Transverse colon (tissue), 4 donors: Measurements from ENCODE around the gene JARID2. TPM values are rescaled to one million over a fixed set of nuclear protein-coding genes. Genes with fewer than 3 reads are reported as not detected.

Experiments used
- DNase-seq: peaks from one replicate; pipeline ENCODE4 v3.0.0-alpha.2; 2019
- H3K27ac ChIP-seq, 4 donors: fragments of 200-600 bp; sonication (generic); 2 replicates each; pipeline ENCODE4 v1.5.1; 2016 to 2018; ENCODE audit warnings: inconsistent platforms in 4 of 4
- H3K27me3 ChIP-seq: fragments of 200-600 bp; sonication (generic); 2 replicates; pipeline ENCODE4 v1.5.1; 2017; ENCODE audit warnings: inconsistent platforms
- H3K36me3 ChIP-seq, 4 donors: fragments of 200-600 bp; sonication (generic); 2 replicates each; pipeline ENCODE4 v1.5.1; 2017 to 2019; ENCODE audit warnings: inconsistent platforms in 4 of 4
- H3K4me1 ChIP-seq, 4 donors: fragments of 200-600 bp; sonication (generic); 2 replicates each; pipeline ENCODE4 v1.5.1; 2017 to 2020; ENCODE audit warnings: inconsistent platforms in 4 of 4
- H3K4me3 ChIP-seq, 4 donors: fragments of 200-600 bp; sonication (generic); 1 replicate in 1 of 4; 2 replicates in 3 of 4; pipeline versions ENCODE4 v1.5.1 to v1.6.1; 2017 to 2019; ENCODE audit warnings: inconsistent platforms in 4 of 4
- H3K9me3 ChIP-seq, 2 donors: fragments of 200-600 bp; sonication (generic); 2 replicates each; pipeline ENCODE4 v1.5.1; 2017 to 2019; ENCODE audit warnings: inconsistent platforms in 2 of 2
- CTCF ChIP-seq, 5 experiments: fragments of 200-600 bp in 3 of 5; fragments of 450-650 bp in 2 of 5; sonication (generic) in 3 of 5; IDR thresholded peaks; 1 replicate in 2 of 5; 2 replicates in 3 of 5; pipeline ENCODE4 v1.5.1; 2016 to 2017; ENCODE audit warnings: antibody characterized with exemption in 5 of 5, inconsistent platforms in 3 of 5, mild to moderate bottlenecking in 2 of 5, moderate library complexity in 1 of 5
- EP300 ChIP-seq: sonication (generic); formaldehyde crosslinking; IDR thresholded peaks from one replicate; pipeline ENCODE4 v1.6.1; 2017; ENCODE audit warnings: antibody characterized with exemption, low read depth
- POLR2A ChIP-seq: fragments of 450-650 bp; IDR thresholded peaks from one replicate; pipeline ENCODE4 v1.6.1; 2016; ENCODE audit warnings: antibody characterized with exemption, mild to moderate bottlenecking, moderate library complexity
- POLR2AphosphoS5 ChIP-seq, 3 donors: sonication (generic); formaldehyde crosslinking; IDR thresholded peaks; one replicate each; pipeline ENCODE4 v1.6.1; 2016; ENCODE audit warnings: antibody characterized with exemption in 3 of 3
- WGBS, 2 donors: methylation state at CpG; one replicate each; pipeline ENCODE4 v1.1.5; 2018; ENCODE audit warnings: low coverage in 1 of 2; 5-methylcytosine and 5-hydroxymethylcytosine counted together
- in situ Hi-C, 4 donors: fragments of 200-750 bp; cut with MboI; loops; one replicate each; pipeline versions ENCODE4 v1.15.0 to v1.15.1; 2017; ENCODE audit warnings: low sequenced_read_pairs in 3 of 4, low pct_ligation_motif_present in 1 of 4, low pct_unique_long_range_greater_than_20kb in 1 of 4
- intact Hi-C: fragments of 100-400 bp; cut with DNase I; formaldehyde crosslinking; loops from one replicate; pipeline ENCODE4 v1.15.1; 2023; ENCODE audit warnings: low total_unique reads
- total RNA-seq, 4 donors: library from RNA; depleted of rRNA; stranded (reverse); fragments of >200 nt; gene quantifications; one replicate each; pipeline ENCODE4 v1.1.0, GENCODE V29; 2016

Gene JARID2
- total RNA-seq, 4 donors from 2014 or later, result 9.4 to 18.7 (median 10.9) TPM

- intact Hi-C loops, result no loop called here
- Histone ChIP-seq H3K4me3 (no peak overlapping the region), H3K27me3 (no peaks in the 10 kb centered on the region), H3K9me3 (no peaks in the 10 kb centered on the region), H3K36me3 (no peaks in the 10 kb centered on the region), H3K4me1 (peaks cover 0 to 10% (median 2%) of the 10 kb centered on the region in 4 donors), H3K27ac (no peak overlapping the region)
- 68 to 70% methylated on average over 3 to 4 of the region's 4 CpGs for WGBS, 2 donors
- in situ Hi-C loops, result no loop called here
- no peak for TF ChIP-seq POLR2A
- no peak for TF ChIP-seq POLR2AphosphoS5 (IDR thresholded peaks at IDR 0.05)
- no peak for TF ChIP-seq EP300
- no peak for TF ChIP-seq CTCF (IDR thresholded peaks at IDR 0.05)
- no peak for DNase-seq
These were observed 133.0 kb downstream of the JARID2 start for GRCh38 chr6:15378866-15379265.

- H3K4me3 ChIP-seq, result no peak overlapping the region
- intact Hi-C loops, result no loop called here
- no peak for TF ChIP-seq CTCF (IDR thresholded peaks at IDR 0.05)
- TF ChIP-seq POLR2AphosphoS5 (IDR thresholded peaks at IDR 0.05), result no peak
- no peak for TF ChIP-seq EP300
- no peak for TF ChIP-seq POLR2A
- in situ Hi-C loops, result no loop called here
- H3K9me3 ChIP-seq, result no peaks in the 10 kb centered on the region
- DNase-seq, result no peak
- H3K36me3 ChIP-seq, result no peaks in the 10 kb centered on the region
- no peak overlapping the region for H3K27ac ChIP-seq
- H3K27me3 ChIP-seq, result no peaks in the 10 kb centered on the region
- peaks cover 0 to 13% (median 1%) of the 10 kb centered on the region in 4 donors for H3K4me1 ChIP-seq
- 81% methylated on average over 4 of the region's 4 CpGs; no CpG with 5 or more reads in 1 of the 2 donors for WGBS, 2 donors
These were observed 134.5 kb downstream of the JARID2 start for GRCh38 chr6:15380351-15380750.

GRCh38 chr6:15382089-15382488, 136.2 kb downstream of the JARID2 start:
- WGBS, 2 donors, result 83% methylated on average over 7 of the region's 7 CpGs; no CpG with 5 or more reads in 1 of the 2 donors
- H3K9me3 ChIP-seq, result no peaks in the 10 kb centered on the region
- H3K36me3 ChIP-seq, result no peaks in the 10 kb centered on the region
- H3K27ac ChIP-seq, result no peak overlapping the region
- no peak for TF ChIP-seq POLR2AphosphoS5 (IDR thresholded peaks at IDR 0.05)
- no peak for TF ChIP-seq EP300
- no peak for TF ChIP-seq CTCF (IDR thresholded peaks at IDR 0.05)
- no peak for TF ChIP-seq POLR2A
- no peak for DNase-seq
- intact Hi-C loops, result no loop called here
- H3K4me1 ChIP-seq, result peaks cover 0 to 20% (median 1%) of the 10 kb centered on the region in 4 donors
- in situ Hi-C loops, result no loop called here
- H3K27me3 ChIP-seq, result no peaks in the 10 kb centered on the region
- no peak overlapping the region for H3K4me3 ChIP-seq

- no peak overlapping the region for H3K27ac ChIP-seq
- H3K9me3 ChIP-seq, result no peaks in the 10 kb centered on the region
- 75 to 91% methylated on average over 2 to 8 of the region's 8 CpGs for WGBS, 2 donors
- peaks cover 0 to 21% (median 1%) of the 10 kb centered on the region in 4 donors for H3K4me1 ChIP-seq
- in situ Hi-C loops (no loop called here), intact Hi-C loops (no loop called here)
- no peak overlapping the region for H3K4me3 ChIP-seq
- no peaks in the 10 kb centered on the region for H3K36me3 ChIP-seq
- DNase-seq, result no peak
- no peaks in the 10 kb centered on the region for H3K27me3 ChIP-seq
- TF ChIP-seq POLR2AphosphoS5 (IDR thresholded peaks at IDR 0.05) (no peak), CTCF (IDR thresholded peaks at IDR 0.05) (no peak), EP300 (no peak), POLR2A (no peak)
These were observed 136.8 kb downstream of the JARID2 start for GRCh38 chr6:15382712-15383111.
